Measurements from ENCODE around the gene LRTM1. TPM values are rescaled to one million over a fixed set of nuclear protein-coding genes. Genes with fewer than 3 reads are reported as not detected.

The LRTM1 gene
- total and polyA plus RNA-seq, 7 donors, result not detected

- Histone ChIP-seq H3K36me3 (no peaks in the 10 kb centered on the region), H3K27ac (no peak overlapping the region), H3K9me3 (no peaks in the 10 kb centered on the region), H3K4me3 (no peak overlapping the region), H3K4me1 (peaks cover 0 to under 1% (median 0%) of the 10 kb centered on the region in 4 donors), H3K27me3 (no peaks in the 10 kb centered on the region)
- WGBS, 2 donors, result 84 to 86% methylated on average over 8 of the region's 8 CpGs
- no peak for TF ChIP-seq CTCF (IDR thresholded peaks at IDR 0.05)
- TF ChIP-seq POLR2AphosphoS5 (IDR thresholded peaks at IDR 0.05), result no peak
- TF ChIP-seq EP300 (IDR thresholded peaks at IDR 0.05), result no peak
- no peak for TF ChIP-seq POLR2A (IDR thresholded peaks at IDR 0.05)
- intact Hi-C loops (cut with DNase I), result no loop called here
- no peak for DNase-seq
These were observed 52.1 kb downstream of the LRTM1 start for GRCh38 chr3:54875596-54876268.

- H3K27ac ChIP-seq, result no peak overlapping the region
- no peak overlapping the region for H3K4me3 ChIP-seq
- no peaks in the 10 kb centered on the region for H3K27me3 ChIP-seq
- intact Hi-C loops (cut with DNase I), result no loop called here
- H3K4me1 ChIP-seq, result peaks cover 0 to 8% (median 4%) of the 10 kb centered on the region in 4 donors
- H3K36me3 ChIP-seq, result no peaks in the 10 kb centered on the region
- 82 to 87% methylated on average over 7 of the region's 7 CpGs for WGBS, 2 donors
- no peak for DNase-seq
- TF ChIP-seq POLR2AphosphoS5 (IDR thresholded peaks at IDR 0.05) (no peak), EP300 (IDR thresholded peaks at IDR 0.05) (no peak), POLR2A (IDR thresholded peaks at IDR 0.05) (no peak), CTCF (IDR thresholded peaks at IDR 0.05) (no peak)
- no peaks in the 10 kb centered on the region for H3K9me3 ChIP-seq
These were observed 52.9 kb downstream of the LRTM1 start for GRCh38 chr3:54874816-54875556.

- Histone ChIP-seq H3K27ac (no peak overlapping the region), H3K36me3 (no peaks in the 10 kb centered on the region), H3K27me3 (no peaks in the 10 kb centered on the region), H3K9me3 (no peaks in the 10 kb centered on the region), H3K4me3 (no peak overlapping the region), H3K4me1 (peaks cover 0 to 9% (median 4%) of the 10 kb centered on the region in 4 donors)
- DNase-seq, result no peak
- TF ChIP-seq EP300 (IDR thresholded peaks at IDR 0.05) (no peak), POLR2A (IDR thresholded peaks at IDR 0.05) (no peak), CTCF (IDR thresholded peaks at IDR 0.05) (no peak), POLR2AphosphoS5 (IDR thresholded peaks at IDR 0.05) (no peak)
- WGBS, 2 donors, result 82 to 86% methylated on average over 8 of the region's 8 CpGs
- intact Hi-C loops (cut with DNase I), result no loop called here
These were observed 54.5 kb downstream of the LRTM1 start for GRCh38 chr3:54873059-54874010.

GRCh38 chr3:54871867-54872266 lies 56.0 kb downstream of the LRTM1 start:
- Histone ChIP-seq H3K27ac (no peak overlapping the region), H3K27me3 (no peaks in the 10 kb centered on the region), H3K9me3 (no peaks in the 10 kb centered on the region), H3K4me3 (no peak overlapping the region), H3K4me1 (peaks cover 0 to 9% (median 4%) of the 10 kb centered on the region in 4 donors), H3K36me3 (no peaks in the 10 kb centered on the region)
- WGBS, 2 donors, result 51 to 68% methylated on average over 4 of the region's 4 CpGs
- intact Hi-C loops (cut with DNase I), result no loop called here
- no peak for TF ChIP-seq POLR2A (IDR thresholded peaks at IDR 0.05)
- no peak for TF ChIP-seq CTCF (IDR thresholded peaks at IDR 0.05)
- no peak for TF ChIP-seq POLR2AphosphoS5 (IDR thresholded peaks at IDR 0.05)
- no peak for TF ChIP-seq EP300 (IDR thresholded peaks at IDR 0.05)
- no peak for DNase-seq

Data from sigmoid colon (tissue), 7 donors.